Measurements from ENCODE around the gene LARP1B.
"Not testable (repeated sequence)": the region's sequence is repeated elsewhere in the genome, so short reads cannot be mapped to it uniquely, and the experiment has no call there.

DNA sequence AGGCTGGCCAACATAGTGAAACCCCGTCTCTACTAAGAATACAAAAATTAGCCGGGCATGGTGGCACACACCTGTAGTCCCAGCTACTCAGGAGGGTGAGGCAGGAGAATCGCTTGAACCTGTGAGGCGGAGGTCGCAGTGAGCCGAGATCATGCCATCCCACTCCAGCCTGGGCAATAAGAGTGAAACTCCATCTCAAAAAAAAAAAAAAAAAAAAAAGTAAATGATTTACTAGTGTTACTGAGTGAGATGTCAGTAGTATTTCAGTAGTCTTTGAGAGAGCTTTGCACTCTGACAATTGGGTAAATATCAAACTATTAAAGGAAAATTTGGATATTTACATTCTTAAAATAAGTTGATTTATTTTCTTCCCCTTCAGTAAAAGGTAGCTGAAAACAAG is 34.2 kb downstream of the LARP1B start:
- TF ChIP-seq, protein P1, sequence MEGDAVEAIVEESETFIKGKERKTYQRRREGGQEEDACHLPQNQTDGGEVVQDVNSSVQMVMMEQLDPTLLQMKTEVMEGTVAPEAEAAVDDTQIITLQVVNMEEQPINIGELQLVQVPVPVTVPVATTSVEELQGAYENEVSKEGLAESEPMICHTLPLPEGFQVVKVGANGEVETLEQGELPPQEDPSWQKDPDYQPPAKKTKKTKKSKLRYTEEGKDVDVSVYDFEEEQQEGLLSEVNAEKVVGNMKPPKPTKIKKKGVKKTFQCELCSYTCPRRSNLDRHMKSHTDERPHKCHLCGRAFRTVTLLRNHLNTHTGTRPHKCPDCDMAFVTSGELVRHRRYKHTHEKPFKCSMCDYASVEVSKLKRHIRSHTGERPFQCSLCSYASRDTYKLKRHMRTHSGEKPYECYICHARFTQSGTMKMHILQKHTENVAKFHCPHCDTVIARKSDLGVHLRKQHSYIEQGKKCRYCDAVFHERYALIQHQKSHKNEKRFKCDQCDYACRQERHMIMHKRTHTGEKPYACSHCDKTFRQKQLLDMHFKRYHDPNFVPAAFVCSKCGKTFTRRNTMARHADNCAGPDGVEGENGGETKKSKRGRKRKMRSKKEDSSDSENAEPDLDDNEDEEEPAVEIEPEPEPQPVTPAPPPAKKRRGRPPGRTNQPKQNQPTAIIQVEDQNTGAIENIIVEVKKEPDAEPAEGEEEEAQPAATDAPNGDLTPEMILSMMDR (IDR thresholded peaks at IDR 0.05; ENCODE audit: low read depth, low read length) = not testable (repeated sequence)
- TF ChIP-seq EZH2phosphoT487 (IDR thresholded peaks at IDR 0.05; ENCODE audit: low read depth) = not testable (repeated sequence)

Data from OCI-LY3 (cell line).